Right kidney (tissue), 1 donor: Measurements from ENCODE around the gene OR10V1.

Source experiments
- DNase-seq: peaks from one replicate; pipeline ENCODE4 v3.0.0-alpha.2; 2016

The OR10V1 gene

DNA sequence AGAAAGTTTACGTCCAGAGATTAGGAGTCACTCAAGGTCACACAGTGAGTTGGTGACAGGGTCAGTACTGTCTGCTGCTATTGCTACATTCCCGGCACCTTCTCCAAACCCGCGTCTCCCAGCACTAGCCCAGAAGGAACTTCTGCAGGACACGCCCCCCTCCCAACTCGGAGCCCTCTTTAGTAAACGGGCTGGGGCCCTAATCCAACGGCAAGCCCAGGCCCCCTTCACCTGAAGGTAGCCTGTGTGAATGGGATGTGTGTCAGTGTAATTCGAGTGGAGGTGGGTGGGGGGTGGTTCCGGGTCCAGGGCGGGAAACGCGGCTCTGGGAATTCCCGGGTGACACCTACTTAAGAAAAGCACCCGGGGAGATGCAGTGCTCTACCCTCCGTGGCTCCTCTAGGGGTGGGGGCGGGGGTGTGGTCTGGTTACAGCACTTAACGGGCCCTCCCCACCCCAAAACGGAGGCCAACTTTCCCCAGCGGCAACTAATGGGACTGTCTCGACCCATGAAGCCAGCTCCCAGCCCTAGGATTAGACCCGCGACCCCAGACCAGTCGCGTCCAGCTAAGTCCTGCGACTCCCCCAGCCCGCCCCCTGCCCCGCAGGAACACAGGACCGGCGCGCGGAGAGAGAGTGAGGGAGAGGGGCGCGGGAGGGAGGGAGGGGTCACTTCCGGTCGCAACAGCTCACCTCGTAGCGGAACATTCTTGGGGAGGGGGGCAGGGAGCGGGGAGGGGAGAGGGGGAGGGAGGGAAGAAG is 45.3 kb downstream of the OR10V1 start:
- peak; percentile 50 for DNase-seq

GRCh38 chr11:59667812-59668187 is 45.8 kb downstream of the OR10V1 start:
- no peak for DNase-seq

DNA sequence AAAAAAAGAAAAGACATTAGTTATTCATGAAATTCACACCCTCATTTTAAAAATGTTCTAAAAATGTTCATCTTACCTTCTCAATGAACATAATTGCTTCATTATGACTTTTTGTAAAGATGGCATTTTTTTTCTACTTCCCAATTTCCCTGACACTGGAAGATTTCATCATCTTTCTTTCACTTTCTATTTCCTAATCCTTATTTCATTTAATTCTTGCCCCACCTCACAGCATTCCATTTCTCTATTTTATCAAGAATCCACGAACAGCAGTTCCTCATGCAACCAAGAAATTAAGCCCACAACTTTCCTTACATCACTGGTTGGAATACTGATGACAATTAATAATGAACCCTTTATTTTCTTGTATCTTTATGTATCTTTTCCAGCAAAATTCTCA is 46.7 kb downstream of the OR10V1 start:
- DNase-seq: no peak
